GM18511 (cell line): ENCODE data around the gene ZSCAN18.
"Not testable (repeated sequence)": the region's sequence is repeated elsewhere in the genome, so short reads cannot be mapped to it uniquely, and the experiment has no call there.

ENCODE experiments used
- ATAC-seq: cut with Tn5 transposase; IDR thresholded peaks from one replicate; pipeline ENCODE4 v1.9.1; 2021; ENCODE audit warnings: mild to moderate bottlenecking, moderate library complexity; ENCODE audit not compliant: unreplicated experiment

The ZSCAN18 gene

GRCh38 chr19:58097781-58098681 is at the start of gene ZSCAN18:
ZSCAN18 (minus strand) TSS chr19:58098231; CDS start chr19:58090267, 7,964 bp downstream.
- ATAC-seq: peak; percentile 68

- ATAC-seq: not testable (repeated sequence)
Observed at GRCh38 chr19:58147475-58147874, 49.4 kb upstream of the ZSCAN18 start.

- ATAC-seq: no peak
Observed at GRCh38 chr19:58145849-58146248, 47.8 kb upstream of the ZSCAN18 start.

GRCh38 chr19:58134244-58134643 is 36.2 kb upstream of the ZSCAN18 start:
- ATAC-seq: no peak

- ATAC-seq: no peak
Observed at GRCh38 chr19:58129284-58129683, 31.3 kb upstream of the ZSCAN18 start.

GRCh38 chr19:58128041-58128685 is 30.1 kb upstream of the ZSCAN18 start:
- ATAC-seq: no peak

- no peak for ATAC-seq
Observed at GRCh38 chr19:58123354-58123753, 25.3 kb upstream of the ZSCAN18 start.

- no peak for ATAC-seq
Observed at GRCh38 chr19:58118979-58119733, 21.1 kb upstream of the ZSCAN18 start.

GRCh38 chr19:58117841-58118575 is 20.0 kb upstream of the ZSCAN18 start:
- no peak for ATAC-seq

GRCh38 chr19:58108546-58108817 is 10.5 kb upstream of the ZSCAN18 start:
- ATAC-seq: no peak

- no peak for ATAC-seq
Observed at GRCh38 chr19:58107778-58108545, 9.9 kb upstream of the ZSCAN18 start.

GRCh38 chr19:58098682-58098998 is 609 bp upstream of the ZSCAN18 start:
- no peak for ATAC-seq

- no peak for ATAC-seq
Observed at GRCh38 chr19:58097349-58097748, 682 bp downstream of the ZSCAN18 start.

- ATAC-seq: no peak
Observed at GRCh38 chr19:58096884-58097283, 1.1 kb downstream of the ZSCAN18 start.

- ATAC-seq: no peak
Observed at GRCh38 chr19:58095328-58095727, 2.7 kb downstream of the ZSCAN18 start.

- no peak for ATAC-seq
Observed at GRCh38 chr19:58093071-58093470, 5.0 kb downstream of the ZSCAN18 start.

- no peak for ATAC-seq
Observed at GRCh38 chr19:58091251-58091995, 6.6 kb downstream of the ZSCAN18 start.

- no peak for ATAC-seq
Observed at GRCh38 chr19:58089846-58090245, 8.2 kb downstream of the ZSCAN18 start.

- ATAC-seq: no peak
Observed at GRCh38 chr19:58088521-58089052, 9.4 kb downstream of the ZSCAN18 start.
